22Rv1 (cell line): ENCODE measurements around the gene ITGB2.

Source experiments
- H3K27ac ChIP-seq: fragments of 450-650 bp; 2 replicates; pipeline ENCODE4 v1.5.1; 2017
- CTCF ChIP-seq: fragments of 450-650 bp; IDR thresholded peaks from 2 replicates; pipeline ENCODE4 v1.5.1; 2017; ENCODE audit warnings: mild to moderate bottlenecking
- ZFX ChIP-seq: fragments of 450-650 bp; IDR thresholded peaks from 2 replicates; pipeline ENCODE4 v1.6.1; 2017; ENCODE audit warnings: antibody characterized with exemption, borderline replicate concordance

Gene ITGB2

DNA sequence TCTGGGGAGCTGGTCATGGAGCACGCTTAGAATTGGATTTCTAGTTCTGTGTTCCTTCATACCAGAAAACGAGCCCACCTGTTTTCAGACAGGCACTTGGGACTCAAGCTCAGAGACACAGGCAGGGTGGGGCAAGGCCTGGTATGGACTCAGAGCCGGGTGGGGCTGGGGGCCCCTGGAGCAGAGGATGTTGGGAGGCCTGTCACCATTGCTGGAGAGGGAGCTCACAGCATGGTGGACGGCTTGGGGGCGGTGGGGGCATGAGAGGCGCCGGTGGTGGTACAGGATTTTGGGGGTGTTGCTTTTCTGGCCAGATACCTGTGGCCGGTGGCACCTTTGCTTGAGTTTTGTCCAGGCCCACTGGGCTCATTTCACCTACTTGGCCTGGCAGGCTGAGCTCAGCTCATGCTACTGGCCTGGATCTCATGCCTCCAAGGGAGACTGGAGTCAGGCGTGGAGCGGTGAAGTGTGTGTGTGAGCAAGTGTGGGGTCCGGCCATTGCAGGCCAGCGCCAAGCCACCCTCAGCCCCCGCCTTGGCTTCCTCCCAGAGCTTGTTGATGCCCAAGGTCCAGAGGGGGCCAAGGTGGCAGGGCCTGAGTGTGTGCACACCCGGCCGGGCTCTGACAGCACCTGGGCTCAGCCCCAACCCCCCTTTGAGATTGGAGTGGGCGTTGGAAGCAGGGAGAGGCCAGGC is 27.9 kb upstream of the ITGB2 start:
- no peak for TF ChIP-seq ZFX
- TF ChIP-seq CTCF, result no peak
- no peak overlapping the region for H3K27ac ChIP-seq

- no peak overlapping the region for H3K27ac ChIP-seq
- TF ChIP-seq ZFX, result no peak
- TF ChIP-seq CTCF, result no peak
These were observed 27.2 kb upstream of the ITGB2 start for GRCh38 chr21:44947930-44948331.

DNA sequence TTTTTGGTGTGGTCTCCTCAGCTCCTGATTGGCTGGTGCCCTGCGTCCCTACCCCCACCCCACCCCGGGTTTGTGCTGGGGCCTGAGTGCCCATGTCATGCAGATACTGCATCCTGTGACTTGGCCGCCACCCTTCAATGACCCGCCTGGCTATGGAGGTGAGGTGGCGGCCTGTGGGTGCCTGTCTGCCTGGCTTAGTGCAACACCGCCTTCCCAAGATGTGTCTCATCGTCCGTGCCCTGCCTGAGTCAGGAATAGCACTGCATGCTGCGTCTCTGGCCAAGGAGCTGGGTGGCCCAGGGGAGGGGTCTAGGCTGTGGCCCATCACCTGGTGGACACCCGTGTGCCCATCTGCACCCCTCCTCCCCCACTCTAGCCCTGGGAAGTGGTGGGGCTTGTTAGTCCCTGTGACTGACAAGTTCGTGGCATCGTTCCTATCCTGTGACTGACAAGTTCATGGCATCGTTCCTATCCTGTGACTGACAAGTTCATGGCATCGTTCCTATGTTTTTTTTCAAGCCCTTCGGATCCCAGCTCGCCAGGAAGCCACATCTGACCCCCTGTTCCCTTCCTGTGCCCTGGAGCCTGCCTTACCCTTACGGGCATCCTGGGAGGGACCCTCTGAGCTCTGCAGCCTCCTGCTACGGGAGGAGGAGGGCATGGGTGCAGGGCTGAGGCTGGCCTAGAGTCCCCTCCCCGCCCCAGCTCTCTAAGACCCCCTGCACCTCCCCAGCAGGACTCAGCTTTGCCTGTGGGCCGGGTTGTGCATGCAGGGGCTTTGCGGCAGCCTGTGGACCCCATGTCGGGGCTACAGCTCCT is 26.6 kb upstream of the ITGB2 start:
- no peak overlapping the region for H3K27ac ChIP-seq
- TF ChIP-seq CTCF, result no peak
- TF ChIP-seq ZFX, result no peak

GRCh38 chr21:44946254-44947041 is 25.7 kb upstream of the ITGB2 start:
- H3K27ac ChIP-seq, result no peak overlapping the region
- TF ChIP-seq CTCF (no peak), ZFX (no peak)

GRCh38 chr21:44944596-44944995 is 23.9 kb upstream of the ITGB2 start:
- no peak for TF ChIP-seq ZFX
- no peak for TF ChIP-seq CTCF
- H3K27ac ChIP-seq, result no peak overlapping the region

GRCh38 chr21:44943686-44944550 is 23.2 kb upstream of the ITGB2 start:
- TF ChIP-seq ZFX (no peak), CTCF (no peak)
- no peak overlapping the region for H3K27ac ChIP-seq
